Fibroblast of lung (primary cell): Measurements from ENCODE around the gene CASKIN1. TPM values are rescaled to one million over a fixed set of nuclear protein-coding genes. Genes with fewer than 3 reads are reported as not detected.

Source experiments
- DNase-seq, 2 donors: peaks; one replicate each; pipeline versions ENCODE4 v3.0.0 to v3.0.0-alpha.2; 2010; ENCODE audit warnings: low read depth in 2 of 2
- H2AFZ ChIP-seq: 2 replicates; pipeline ENCODE4 v1.5.1; 2012; ENCODE audit warnings: low read length, control low read depth, inconsistent platforms
- H3K27ac ChIP-seq: 2 replicates; pipeline ENCODE4 v1.5.1; 2011; ENCODE audit warnings: low read length, control low read depth; ENCODE audit not compliant: insufficient read depth
- H3K27me3 ChIP-seq: 2 replicates; pipeline ENCODE4 v1.5.1; 2011; ENCODE audit warnings: mild to moderate bottlenecking, low read length; ENCODE audit not compliant: control insufficient read depth, insufficient read depth
- H3K36me3 ChIP-seq: 2 replicates; pipeline ENCODE4 v1.5.1; 2011; ENCODE audit warnings: low read length; ENCODE audit not compliant: control insufficient read depth, insufficient read depth
- H3K4me1 ChIP-seq: 2 replicates; pipeline ENCODE4 v1.5.1; 2011; ENCODE audit warnings: low read length; ENCODE audit not compliant: control insufficient read depth, insufficient read depth; ENCODE audit errors: extremely low read depth
- H3K4me2 ChIP-seq: 2 replicates; pipeline ENCODE4 v1.5.1; 2011; ENCODE audit warnings: low read length, control low read depth; ENCODE audit not compliant: insufficient read depth; ENCODE audit errors: extremely low read depth
- H3K4me3 ChIP-seq, 4 experiments: fragments of 200-600 bp in 1 of 4; sonication (generic) in 1 of 4; replicated peaks in 1 of 4; 2 replicates each; pipeline ENCODE4 v1.5.1; 2011 to 2016; ENCODE audit warnings: low read length in 4 of 4, low read depth in 3 of 4, mild to moderate bottlenecking in 3 of 4, control low read depth in 2 of 4, inconsistent platforms in 1 of 4, mixed read lengths in 1 of 4; ENCODE audit not compliant: insufficient read depth in 1 of 4; ENCODE audit errors: control extremely low read depth in 1 of 4
- H3K79me2 ChIP-seq: 2 replicates; pipeline ENCODE4 v1.5.1; 2012; ENCODE audit warnings: mild to moderate bottlenecking, low read length, inconsistent platforms; ENCODE audit not compliant: control insufficient read depth, insufficient read depth
- H3K9ac ChIP-seq: 2 replicates; pipeline ENCODE4 v1.5.1; 2011; ENCODE audit warnings: mild to moderate bottlenecking, low read length, control low read depth; ENCODE audit not compliant: insufficient read depth
- H3K9me3 ChIP-seq: 2 replicates; pipeline ENCODE4 v1.5.1; 2012; ENCODE audit warnings: low read depth, low read length; ENCODE audit not compliant: control insufficient read depth, insufficient read depth
- H4K20me1 ChIP-seq: 2 replicates; pipeline ENCODE4 v1.5.1; 2011; ENCODE audit warnings: low read length; ENCODE audit not compliant: control insufficient read depth, insufficient read depth; ENCODE audit errors: extremely low read depth
- EZH2 ChIP-seq: IDR thresholded peaks from 2 replicates; pipeline ENCODE4 v1.5.1; 2012; ENCODE audit warnings: low read length, control low read depth, mild to moderate bottlenecking; ENCODE audit errors: missing control alignments
- polyA plus RNA-seq, 2 donors: library from polyadenylated mRNA; depleted of rRNA in 1 of 2; stranded (reverse) in 1 of 2; unstranded in 1 of 2; fragments of >200 nt; gene quantifications; 2 replicates each; pipeline ENCODE4 v1.2.1, GENCODE V29; 2011 to 2012; ENCODE audit warnings: missing spikeins in 1 of 2
- total RNA-seq: library from RNA; depleted of rRNA; stranded (reverse); fragments of >200 nt; gene quantifications from 2 replicates; pipeline ENCODE4 v1.2.1, GENCODE V29; 2014
- TF ChIP-seq, protein P1 (sequence below), 2 donors: IDR thresholded peaks in 1 of 2; conservative IDR thresholded peaks in 1 of 2; 1 replicate in 1 of 2; 2 replicates in 1 of 2; pipeline ENCODE4 v1.5.1; 2011 to 2012; ENCODE audit warnings: low read length in 2 of 2, control low read depth in 1 of 2, inconsistent platforms in 1 of 2, low read depth in 1 of 2, mild to moderate bottlenecking in 1 of 2

CASKIN1 gene
- total and polyA plus RNA-seq, 2 donors (not counting 1 experiment from before 2014, with no cell fraction given), result 0.01 to 0.17 TPM

DNA sequence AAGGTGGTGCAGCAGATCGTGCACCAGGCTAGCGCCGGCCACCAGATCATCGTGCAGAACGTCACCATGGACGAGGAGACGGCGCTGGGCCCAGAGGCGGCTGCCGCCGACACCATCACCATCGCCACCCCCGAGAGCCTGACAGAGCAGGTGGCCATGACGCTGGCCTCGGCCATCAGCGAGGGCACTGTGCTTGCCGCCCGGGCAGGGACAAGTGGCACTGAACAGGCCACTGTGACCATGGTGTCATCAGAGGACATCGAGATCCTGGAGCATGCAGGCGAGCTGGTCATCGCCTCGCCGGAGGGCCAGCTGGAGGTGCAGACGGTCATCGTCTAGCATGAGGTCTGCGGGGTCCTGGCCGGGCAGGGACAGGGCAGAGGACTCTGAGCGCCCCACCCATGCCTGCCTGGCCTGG, 38.8 kb upstream of the CASKIN1 start:
- no peak overlapping the region for H3K4me2 ChIP-seq
- no peaks in the 10 kb centered on the region for H3K9me3 ChIP-seq
- no peaks in the 10 kb centered on the region for H4K20me1 ChIP-seq
- H3K4me3 ChIP-seq, result no peak overlapping the region
- no peak overlapping the region for H2AFZ ChIP-seq
- no peak overlapping the region for H3K27ac ChIP-seq
- H3K4me1 ChIP-seq, result peaks cover 2% of the 10 kb centered on the region
- peaks cover 30% of the 10 kb centered on the region for H3K36me3 ChIP-seq
- no peaks in the 10 kb centered on the region for H3K27me3 ChIP-seq
- no peak for DNase-seq
- H3K9ac ChIP-seq, result no peak overlapping the region
- no peaks in the 10 kb centered on the region for H3K79me2 ChIP-seq
- TF ChIP-seq EZH2, result no peak
- TF ChIP-seq, protein P1, sequence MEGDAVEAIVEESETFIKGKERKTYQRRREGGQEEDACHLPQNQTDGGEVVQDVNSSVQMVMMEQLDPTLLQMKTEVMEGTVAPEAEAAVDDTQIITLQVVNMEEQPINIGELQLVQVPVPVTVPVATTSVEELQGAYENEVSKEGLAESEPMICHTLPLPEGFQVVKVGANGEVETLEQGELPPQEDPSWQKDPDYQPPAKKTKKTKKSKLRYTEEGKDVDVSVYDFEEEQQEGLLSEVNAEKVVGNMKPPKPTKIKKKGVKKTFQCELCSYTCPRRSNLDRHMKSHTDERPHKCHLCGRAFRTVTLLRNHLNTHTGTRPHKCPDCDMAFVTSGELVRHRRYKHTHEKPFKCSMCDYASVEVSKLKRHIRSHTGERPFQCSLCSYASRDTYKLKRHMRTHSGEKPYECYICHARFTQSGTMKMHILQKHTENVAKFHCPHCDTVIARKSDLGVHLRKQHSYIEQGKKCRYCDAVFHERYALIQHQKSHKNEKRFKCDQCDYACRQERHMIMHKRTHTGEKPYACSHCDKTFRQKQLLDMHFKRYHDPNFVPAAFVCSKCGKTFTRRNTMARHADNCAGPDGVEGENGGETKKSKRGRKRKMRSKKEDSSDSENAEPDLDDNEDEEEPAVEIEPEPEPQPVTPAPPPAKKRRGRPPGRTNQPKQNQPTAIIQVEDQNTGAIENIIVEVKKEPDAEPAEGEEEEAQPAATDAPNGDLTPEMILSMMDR (conservative IDR thresholded peaks at IDR 0.05 in 1 of 2, IDR thresholded peaks at IDR 0.05 in 1 of 2; ENCODE audit: low read depth in 1 of 2, low read length in 2 of 2), result no peak

DNA sequence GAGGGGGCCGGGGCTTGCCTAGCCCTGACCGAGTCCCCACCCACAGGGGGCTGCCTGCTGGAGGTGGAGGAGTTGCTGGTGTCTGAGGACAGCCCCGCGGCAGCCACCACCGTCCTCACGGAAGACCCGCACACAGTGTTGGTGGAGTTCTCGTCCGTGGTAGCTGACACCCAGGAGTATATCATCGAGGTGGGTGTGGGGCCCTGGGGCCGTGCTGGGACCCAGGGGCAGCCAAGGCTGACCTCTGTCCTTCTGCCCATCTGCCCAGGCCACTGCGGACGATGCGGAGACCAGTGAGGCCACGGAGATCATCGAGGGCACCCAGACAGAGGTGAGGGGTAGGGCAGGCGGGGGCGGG, 38.4 kb upstream of the CASKIN1 start:
- Histone ChIP-seq H2AFZ (no peak overlapping the region), H3K9me3 (no peaks in the 10 kb centered on the region), H3K9ac (no peak overlapping the region), H4K20me1 (no peaks in the 10 kb centered on the region), H3K27me3 (no peaks in the 10 kb centered on the region), H3K4me3 (no peak overlapping the region), H3K27ac (no peak overlapping the region), H3K4me2 (no peak overlapping the region), H3K36me3 (peaks cover 30% of the 10 kb centered on the region), H3K4me1 (peaks cover 2% of the 10 kb centered on the region), H3K79me2 (no peaks in the 10 kb centered on the region)
- no peak for TF ChIP-seq EZH2
- TF ChIP-seq, protein P1 (conservative IDR thresholded peaks at IDR 0.05 in 1 of 2, IDR thresholded peaks at IDR 0.05 in 1 of 2; ENCODE audit: low read depth in 1 of 2, low read length in 2 of 2), result no peak
- no peak for DNase-seq

DNA sequence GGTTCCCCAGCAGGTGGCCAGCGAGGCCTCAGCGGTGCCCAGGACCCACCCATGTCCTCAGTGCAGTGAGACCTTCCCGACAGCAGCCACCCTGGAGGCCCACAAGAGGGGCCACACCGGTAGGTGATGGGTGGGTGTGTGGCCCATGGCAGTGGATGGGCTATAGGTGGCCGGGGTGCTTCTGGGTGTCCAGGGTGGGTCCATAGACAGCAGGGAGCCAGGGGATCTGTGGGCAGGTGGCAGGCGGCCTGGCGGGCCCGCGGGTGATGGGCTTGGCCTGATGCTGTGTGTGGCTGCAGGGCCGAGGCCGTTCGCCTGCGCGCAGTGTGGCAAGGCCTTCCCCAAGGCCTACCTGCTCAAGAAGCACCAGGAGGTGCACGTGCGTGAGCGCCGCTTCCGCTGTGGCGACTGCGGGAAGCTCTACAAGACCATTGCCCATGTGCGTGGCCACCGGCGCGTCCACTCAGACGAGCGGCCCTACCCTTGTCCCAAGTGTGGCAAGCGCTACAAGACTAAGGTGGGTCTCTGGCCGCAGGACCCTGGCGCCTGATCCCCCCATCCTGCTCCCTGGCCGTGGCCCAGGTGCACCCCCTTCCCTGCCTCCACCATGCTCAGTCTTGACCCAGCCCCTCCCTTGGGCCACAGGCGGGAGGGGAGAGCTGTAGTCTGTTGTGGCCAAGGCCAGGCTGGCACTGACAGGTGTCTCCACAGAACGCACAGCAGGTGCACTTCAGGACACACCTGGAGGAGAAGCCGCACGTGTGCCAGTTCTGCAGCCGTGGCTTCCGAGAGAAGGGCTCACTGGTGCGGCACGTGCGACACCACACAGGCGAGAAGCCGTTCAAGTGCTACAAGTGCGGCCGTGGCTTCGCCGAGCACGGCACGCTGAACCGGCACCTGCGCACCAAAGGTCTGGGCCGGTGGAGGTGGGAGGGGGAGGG, 37.7 kb upstream of the CASKIN1 start:
- Histone ChIP-seq H3K4me2 (no peak overlapping the region), H3K27me3 (no peaks in the 10 kb centered on the region), H4K20me1 (no peaks in the 10 kb centered on the region), H3K4me3 (no peak overlapping the region), H3K79me2 (no peaks in the 10 kb centered on the region), H3K4me1 (peaks cover 2% of the 10 kb centered on the region), H3K9ac (no peak overlapping the region), H3K9me3 (no peaks in the 10 kb centered on the region), H2AFZ (no peak overlapping the region), H3K27ac (no peak overlapping the region), H3K36me3 (peaks cover 35% of the 10 kb centered on the region)
- TF ChIP-seq, protein P1 (conservative IDR thresholded peaks at IDR 0.05 in 1 of 2, IDR thresholded peaks at IDR 0.05 in 1 of 2; ENCODE audit: low read depth in 1 of 2, low read length in 2 of 2), result no peak
- no peak for TF ChIP-seq EZH2
- DNase-seq, result no peak
